Activated CD4-positive, alpha-beta T cell treated with anti-CD3 and anti-CD28 coated beads, Interleukin-2, Interleukin-4, amounts not matched to agents 100 ng/mL and 50 ng/mL, durations not matched to agents 16 hours and 8 hours (primary cell): Measurements from ENCODE around the gene SSTR5.

ENCODE experiments used
- DNase-seq: peaks from one replicate; pipeline ENCODE4 v3.0.0-alpha.2; 2020; ENCODE audit warnings: low spot score

The SSTR5 gene

GRCh38 chr16:1040346-1040745 is 32.2 kb upstream of the SSTR5 start:
- no peak for DNase-seq

- no peak for DNase-seq
These were observed 30.4 kb upstream of the SSTR5 start for GRCh38 chr16:1042049-1042744.

GRCh38 chr16:1042866-1043265 is 29.7 kb upstream of the SSTR5 start:
- DNase-seq, result no peak

DNA sequence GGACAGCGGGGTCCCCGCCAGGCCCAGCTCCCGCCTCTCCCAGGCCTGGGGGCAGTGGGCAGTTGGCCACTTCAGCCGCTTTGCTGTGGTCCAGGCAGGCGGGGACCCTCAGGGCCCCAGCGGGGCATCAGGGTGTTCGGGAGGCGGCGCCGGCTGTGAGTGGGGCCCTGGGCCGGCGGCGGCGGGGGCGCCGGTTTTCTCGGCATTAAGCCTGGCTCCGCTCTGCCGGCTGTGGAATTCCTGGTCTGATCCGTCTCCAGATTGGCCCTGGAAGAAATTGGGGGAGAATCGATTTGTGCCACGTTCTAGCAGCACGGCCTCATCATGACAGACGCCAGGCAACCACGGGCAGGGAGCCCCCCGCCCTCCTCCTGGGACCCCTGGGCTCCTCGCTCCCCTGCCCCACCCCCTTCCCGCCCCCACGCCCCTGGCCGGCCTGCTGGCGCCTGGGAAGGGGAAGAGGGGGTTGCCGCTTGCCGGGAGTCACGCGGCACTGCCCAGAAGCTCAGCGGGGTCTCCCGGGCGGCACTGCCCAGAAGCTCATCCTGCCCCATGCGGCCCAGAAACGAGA is 28.6 kb upstream of the SSTR5 start:
- no peak for DNase-seq

GRCh38 chr16:1044460-1045309 is 27.9 kb upstream of the SSTR5 start:
- no peak for DNase-seq

- DNase-seq, result no peak
These were observed 27.1 kb upstream of the SSTR5 start for GRCh38 chr16:1045310-1045992.

DNA sequence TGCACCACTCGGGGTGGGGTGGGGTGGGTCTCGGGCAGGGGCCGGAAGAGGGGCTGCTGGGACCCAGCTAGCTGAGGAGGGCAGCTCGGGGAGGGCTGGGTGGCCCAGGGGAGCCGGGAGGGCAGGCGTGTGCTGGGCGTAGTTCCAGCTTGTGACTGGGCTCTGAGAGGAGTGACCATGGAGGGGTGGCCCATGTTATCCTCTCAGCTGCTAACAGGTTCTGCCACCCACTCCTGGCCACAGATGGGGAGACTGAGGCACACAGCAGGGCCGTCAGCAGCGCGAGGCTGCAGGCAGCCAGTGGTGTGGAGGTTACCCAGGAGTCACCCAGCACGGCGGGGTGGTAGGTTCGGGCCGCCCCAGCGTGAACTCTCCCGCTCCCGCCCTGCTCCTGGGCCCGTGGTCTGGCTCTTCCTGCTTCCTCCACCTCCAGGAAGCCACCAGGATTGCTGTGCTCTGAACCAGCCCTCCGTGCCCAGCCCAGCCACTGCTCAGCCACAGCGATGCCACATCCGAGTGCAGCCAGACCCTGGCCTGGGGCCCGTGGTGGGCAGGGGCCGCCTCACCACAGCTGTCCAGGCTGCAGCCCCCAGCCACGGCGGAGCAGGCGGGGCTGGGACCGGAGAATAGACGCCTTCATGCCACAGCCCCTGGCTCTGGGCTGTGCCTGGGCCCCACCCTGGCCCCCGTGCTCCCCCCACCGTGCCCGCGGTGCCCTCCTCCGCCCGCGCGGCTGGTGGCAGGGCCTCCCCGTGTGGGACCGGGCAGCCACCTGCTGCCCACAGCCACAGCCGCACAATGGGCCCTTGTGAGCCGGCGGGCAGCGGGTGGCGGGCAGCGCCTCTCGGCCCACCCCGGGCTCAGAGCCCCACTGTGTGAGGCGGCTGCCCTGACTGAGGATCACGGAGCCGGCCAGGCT is 26.3 kb upstream of the SSTR5 start:
- no peak for DNase-seq

- no peak for DNase-seq
These were observed 25.4 kb upstream of the SSTR5 start for GRCh38 chr16:1047123-1047522.

- no peak for DNase-seq
These were observed 24.7 kb upstream of the SSTR5 start for GRCh38 chr16:1047801-1048200.

- no peak for DNase-seq
These were observed 24.0 kb upstream of the SSTR5 start for GRCh38 chr16:1048442-1049112.

DNA sequence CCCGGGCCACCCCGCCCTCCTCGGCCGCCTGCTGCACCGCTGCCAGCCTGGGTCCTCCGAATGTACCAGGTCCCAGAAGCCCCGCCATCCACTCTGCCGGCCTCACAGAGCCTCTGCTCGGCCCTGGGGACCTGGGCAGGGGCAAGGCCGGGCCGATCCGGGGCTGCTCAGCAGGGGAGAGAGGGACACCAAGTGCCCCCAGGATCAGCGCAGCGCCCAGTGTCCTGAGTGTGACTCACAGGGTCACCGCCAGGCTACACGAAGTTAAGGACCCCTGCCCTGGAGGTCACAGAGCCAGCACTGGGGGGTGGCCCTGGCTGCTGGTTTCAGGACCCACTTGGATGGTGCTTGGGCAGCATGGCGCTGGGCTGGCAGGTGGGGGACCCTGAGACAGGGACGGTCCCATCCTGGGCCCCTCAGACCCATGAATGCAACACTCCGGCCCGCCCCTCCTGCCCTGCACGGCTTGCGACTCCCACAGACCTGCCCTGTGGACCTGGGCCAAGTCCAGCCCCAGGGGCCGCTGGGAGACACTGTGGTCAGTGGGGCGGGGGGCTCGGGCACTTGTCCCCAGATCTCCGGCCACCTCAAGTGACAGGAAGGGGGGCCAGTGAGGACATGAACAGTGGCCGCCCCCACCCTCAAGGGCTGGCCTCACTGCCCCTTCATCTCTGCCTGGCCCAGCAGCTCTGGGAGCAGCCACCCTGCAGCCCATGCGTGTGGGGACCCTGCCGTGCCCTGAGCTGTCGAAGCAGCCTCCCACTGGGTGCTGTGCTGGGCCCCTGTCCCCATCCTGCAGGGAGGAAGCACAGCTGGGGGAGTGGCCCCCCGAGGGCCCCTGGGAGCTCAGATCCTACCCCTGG is 23.2 kb upstream of the SSTR5 start:
- DNase-seq, result no peak

DNA sequence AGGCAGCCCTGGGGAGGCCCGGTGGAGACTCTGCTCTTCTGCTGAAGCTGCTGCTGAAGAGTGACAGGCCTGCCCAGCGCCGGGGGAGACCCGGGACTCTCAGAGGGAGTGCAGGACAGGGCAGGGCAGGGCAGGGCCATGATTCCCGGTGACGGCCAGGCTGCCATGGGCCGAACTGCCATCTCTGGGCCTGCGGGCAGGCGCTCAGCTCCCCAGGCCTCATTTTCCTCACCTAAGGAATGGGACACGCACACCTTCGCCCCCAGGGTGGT is 22.6 kb upstream of the SSTR5 start:
- no peak for DNase-seq

GRCh38 chr16:1050516-1050915 is 22.0 kb upstream of the SSTR5 start:
- DNase-seq, result no peak

GRCh38 chr16:1050921-1051320 is 21.6 kb upstream of the SSTR5 start:
- no peak for DNase-seq

DNA sequence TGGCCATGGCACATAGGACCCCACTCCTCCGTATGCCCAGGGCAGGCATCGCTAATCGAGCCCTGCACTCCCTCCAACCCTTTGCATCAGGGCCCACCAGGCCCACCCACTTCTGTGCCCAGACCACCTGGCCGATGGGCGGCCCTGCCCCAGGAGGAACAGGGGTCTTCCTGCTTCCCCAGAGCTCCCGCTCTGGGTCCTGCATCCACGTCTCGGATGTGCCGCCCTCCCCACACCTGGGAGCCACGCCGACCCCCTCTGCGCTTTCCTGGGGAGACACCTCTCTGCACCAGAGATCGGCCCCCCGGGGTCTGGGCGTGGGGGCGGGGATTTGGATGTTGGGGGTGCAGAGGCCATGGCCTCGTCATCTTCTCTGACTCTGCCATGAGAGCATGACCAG is 21.1 kb upstream of the SSTR5 start:
- DNase-seq, result no peak

DNA sequence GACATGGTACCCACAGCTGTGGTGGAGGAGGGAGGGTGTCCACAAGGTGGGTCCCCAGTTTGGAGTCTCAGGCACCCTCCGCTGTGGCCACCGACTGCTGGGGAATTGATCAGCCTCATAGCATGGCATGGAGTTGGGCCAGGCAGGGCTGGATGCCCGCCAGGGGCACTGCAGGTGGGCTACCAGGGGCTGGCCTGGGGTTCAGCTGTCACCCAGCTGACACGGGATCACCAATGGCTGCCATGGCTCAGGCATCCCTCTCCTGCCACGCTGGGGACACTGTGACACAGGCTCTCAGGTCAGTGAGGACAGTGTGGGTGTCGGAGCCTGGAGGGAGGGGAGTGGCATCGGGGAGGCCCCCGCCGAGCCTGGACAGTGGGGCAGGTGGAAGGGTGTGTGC is 19.8 kb upstream of the SSTR5 start:
- no peak for DNase-seq

- DNase-seq, result no peak
These were observed 19.4 kb upstream of the SSTR5 start for GRCh38 chr16:1053121-1053521.

GRCh38 chr16:1053700-1054368 is 18.7 kb upstream of the SSTR5 start:
- DNase-seq, result no peak

DNA sequence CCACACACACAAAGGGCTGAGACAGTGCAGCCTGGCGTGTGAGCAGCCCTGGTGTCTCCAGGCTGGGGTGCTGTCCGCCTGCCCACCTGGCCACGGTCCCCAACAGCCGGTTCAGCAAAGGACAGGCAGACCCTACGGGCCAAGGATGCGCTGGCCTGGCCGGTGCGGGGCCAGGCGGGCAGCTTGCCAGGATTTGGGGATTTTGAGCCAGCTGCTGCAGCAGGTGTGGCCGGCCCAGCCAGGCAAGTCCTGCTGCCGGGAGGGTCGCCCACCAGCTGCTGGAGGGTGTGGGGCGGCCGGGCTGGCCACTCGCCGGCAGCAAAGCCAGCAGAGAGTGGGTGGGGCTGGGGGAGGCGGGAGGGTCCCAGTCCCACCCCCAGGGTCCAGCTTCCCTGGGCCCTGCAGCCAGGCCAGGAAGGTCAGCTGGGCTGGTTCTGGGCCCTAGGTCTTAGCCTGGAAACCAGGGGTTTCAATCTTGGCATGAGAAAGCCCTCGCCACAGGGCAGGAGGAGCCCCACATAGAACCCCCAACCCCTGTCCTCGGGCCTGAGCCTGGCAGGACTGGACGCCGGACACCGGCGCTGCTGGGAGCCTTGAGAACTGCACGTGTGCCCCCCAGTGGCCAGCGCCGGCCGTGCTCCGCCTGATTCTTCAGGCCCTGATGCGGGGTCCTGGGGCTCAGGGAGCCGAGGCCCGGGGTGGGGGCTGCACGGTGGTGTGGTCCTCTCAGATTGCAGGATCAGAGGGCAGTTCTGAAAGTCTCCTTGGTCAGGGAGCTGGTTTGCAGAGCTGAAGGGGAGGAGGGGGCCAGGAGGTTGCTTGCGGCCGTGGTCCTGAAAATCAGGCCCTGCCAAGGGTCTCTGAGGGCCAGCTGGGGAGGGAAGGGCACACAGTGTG is 17.6 kb upstream of the SSTR5 start:
- no peak for DNase-seq
